HG03439 (cell line): ENCODE data around the gene TBATA.

Source experiments
- ATAC-seq: cut with Tn5 transposase; IDR thresholded peaks from one replicate; pipeline ENCODE4 v1.9.1; 2021; ENCODE audit warnings: mild to moderate bottlenecking, moderate library complexity; ENCODE audit not compliant: unreplicated experiment

TBATA gene

GRCh38 chr10:70785190-70785589 is at the start of gene TBATA:
Gene TBATA (minus strand): TSS chr10:70785377. CDS start chr10:70783379, 1,998 bp downstream.
- no peak for ATAC-seq

- ATAC-seq = no peak
Measured at GRCh38 chr10:70834441-70835151, 49.4 kb upstream of the TBATA start.

- ATAC-seq = no peak
Measured at GRCh38 chr10:70834021-70834420, 48.8 kb upstream of the TBATA start.

GRCh38 chr10:70833601-70834000 is 48.4 kb upstream of the TBATA start:
- ATAC-seq = no peak

- ATAC-seq = no peak
Measured at GRCh38 chr10:70832852-70833528, 47.8 kb upstream of the TBATA start.

GRCh38 chr10:70832221-70832620 is 47.0 kb upstream of the TBATA start:
- ATAC-seq = no peak

- no peak for ATAC-seq
Measured at GRCh38 chr10:70830164-70830563, 45.0 kb upstream of the TBATA start.

GRCh38 chr10:70829543-70829942 is 44.4 kb upstream of the TBATA start:
- no peak for ATAC-seq

GRCh38 chr10:70828923-70829322 is 43.7 kb upstream of the TBATA start:
- ATAC-seq = no peak

- no peak for ATAC-seq
Measured at GRCh38 chr10:70827086-70827757, 42.0 kb upstream of the TBATA start.

- no peak for ATAC-seq
Measured at GRCh38 chr10:70822076-70822820, 37.1 kb upstream of the TBATA start.

GRCh38 chr10:70820976-70821750 is 36.0 kb upstream of the TBATA start:
- no peak for ATAC-seq

- peak; percentile 35 for ATAC-seq
Measured at GRCh38 chr10:70816220-70816894, 31.2 kb upstream of the TBATA start.

- peak; percentile 84 for ATAC-seq
Measured at GRCh38 chr10:70815504-70816219, 30.5 kb upstream of the TBATA start, which contains the start of gene SGPL1. Gene SGPL1 (plus strand): TSS chr10:70815948. CDS start chr10:70816854, 906 bp downstream.

GRCh38 chr10:70814126-70814525 is 28.9 kb upstream of the TBATA start:
- ATAC-seq = no peak

- no peak for ATAC-seq
Measured at GRCh38 chr10:70812814-70813213, 27.6 kb upstream of the TBATA start.

- no peak for ATAC-seq
Measured at GRCh38 chr10:70811881-70812280, 26.7 kb upstream of the TBATA start.

GRCh38 chr10:70810967-70811366 is 25.8 kb upstream of the TBATA start:
- ATAC-seq = no peak

GRCh38 chr10:70809726-70810125 is 24.5 kb upstream of the TBATA start:
- ATAC-seq = no peak
